Measurements from ENCODE around the gene NACA.

GRCh38 chr12:56763753-56764657, 38.9 kb upstream of the NACA start:
- no peak for TF ChIP-seq CTCF (IDR thresholded peaks at IDR 0.05)
- TF ChIP-seq POLR2A (IDR thresholded peaks at IDR 0.05) = no peak

Data from heart left ventricle (tissue), 13 donors.